Right lobe of liver (tissue), 6 donors: Measurements from ENCODE around the gene MID1. TPM values are rescaled to one million over a fixed set of nuclear protein-coding genes. Genes with fewer than 3 reads are reported as not detected.

Source experiments
- ATAC-seq, 4 donors: fragments of 200-7000 bp; cut with Tn5 transposase; one replicate each; pipeline ENCODE4 v1.9.1; 2020; ENCODE audit warnings: mild to moderate bottlenecking in 4 of 4, moderate library complexity in 4 of 4
- DNase-seq, 3 donors: peaks; one replicate each; pipeline ENCODE4 v3.0.0-alpha.2; 2020
- H3K27ac ChIP-seq, 3 donors: fragments of 200-600 bp; one replicate each; pipeline ENCODE4 v1.8.0; 2022
- H3K27me3 ChIP-seq, 2 donors: fragments of 200-600 bp; one replicate each; pipeline ENCODE4 v1.8.0; 2022
- H3K36me3 ChIP-seq, 4 donors: fragments of 200-600 bp; sonication (generic) in 1 of 4; one replicate each; pipeline versions ENCODE4 v1.5.1 to v1.8.0; 2017 to 2022; ENCODE audit warnings: control low read depth in 1 of 4
- H3K4me1 ChIP-seq, 4 donors: fragments of 200-600 bp; sonication (generic) in 1 of 4; one replicate each; pipeline versions ENCODE4 v1.5.1 to v1.8.0; 2017 to 2022; ENCODE audit warnings: control low read depth in 1 of 4
- H3K4me3 ChIP-seq, 3 donors: fragments of 200-600 bp; one replicate each; pipeline ENCODE4 v1.8.0; 2022
- H3K9me3 ChIP-seq, 4 donors: fragments of 200-600 bp; sonication (generic) in 1 of 4; one replicate each; pipeline versions ENCODE4 v1.5.1 to v1.8.0; 2017 to 2022; ENCODE audit warnings: control low read depth in 1 of 4
- CTCF ChIP-seq, 4 donors: fragments of 200-600 bp in 3 of 4; fragments of 450-650 bp in 1 of 4; IDR thresholded peaks; one replicate each; pipeline versions ENCODE4 v1.5.1 to v1.8.0; 2016 to 2022; ENCODE audit warnings: antibody characterized with exemption in 4 of 4, mild to moderate bottlenecking in 2 of 4
- POLR2A ChIP-seq: fragments of 450-650 bp; IDR thresholded peaks from one replicate; pipeline ENCODE4 v1.6.1; 2017; ENCODE audit warnings: antibody characterized with exemption, mild to moderate bottlenecking
- WGBS: methylation state at CpG from one replicate; pipeline ENCODE4 v1.1.6; 2018; ENCODE audit warnings: low coverage, low lambda C conversion rate; ENCODE audit not compliant: insufficient coverage; ENCODE audit errors: missing lambda C conversion rate; 5-methylcytosine and 5-hydroxymethylcytosine counted together
- intact Hi-C, 2 donors: fragments of 100-400 bp; cut with DNase I; formaldehyde crosslinking; loops; one replicate each; pipeline versions ENCODE4 v1.11.2 to v1.14.1; 2022
- total RNA-seq, 6 experiments: library from RNA; depleted of rRNA in 2 of 6; stranded (reverse); fragments of >200 nt in 2 of 6; fragmentation: NEBNext Ultra II Directional in 3 of 6; extraction: Animal tissue kit (Norgen Biotek cat#: 25700) in 3 of 6; gene quantifications; one replicate each; pipeline versions ENCODE4 v1.1.0 to v1.2.4, GENCODE V29; 2016 to 2023
- donor health status: DM: no; HTN: yes; CAD: no.
- donor health status: DM: no; HTN: no; CAD: no.
- donor health status: DM: no; HTN: no; CAD: no.
- donor health status: DM: no; HTN: yes; CAD: no.
- donor health status: DM: no; HTN: yes; CAD: no.

MID1 gene
- total RNA-seq, 6 experiments from 2014 or later = 2.2 to 10.0 (median 4.6) TPM

- Histone ChIP-seq H3K27ac (no peak overlapping the region), H3K9me3 (no peaks in the 10 kb centered on the region), H3K27me3 (no peaks in the 10 kb centered on the region), H3K4me3 (no peak overlapping the region), H3K36me3 (no peaks in the 10 kb centered on the region), H3K4me1 (no peaks in the 10 kb centered on the region)
- ATAC-seq = no peak
- 34% methylated on average over 5 of the region's 6 CpGs for WGBS
- no peak for DNase-seq
- intact Hi-C loops = no loop called here
- TF ChIP-seq CTCF (IDR thresholded peaks at IDR 0.05) (no peak), POLR2A (no peak)
Measured at GRCh38 chrX:10660171-10660570, 39.8 kb upstream of the MID1 start.

- TF ChIP-seq CTCF (IDR thresholded peaks at IDR 0.05) (no peak), POLR2A (no peak)
- Histone ChIP-seq H3K9me3 (no peaks in the 10 kb centered on the region), H3K36me3 (no peaks in the 10 kb centered on the region), H3K27me3 (no peaks in the 10 kb centered on the region), H3K4me3 (no peak overlapping the region), H3K4me1 (no peaks in the 10 kb centered on the region), H3K27ac (no peak overlapping the region)
- DNase-seq (no peak), ATAC-seq (no peak)
- WGBS = 21% methylated on average over 1 of the region's 1 CpG
- intact Hi-C loops = no loop called here
Measured at GRCh38 chrX:10656214-10656613, 35.8 kb upstream of the MID1 start.

GRCh38 chrX:10654960-10655359, 34.6 kb upstream of the MID1 start:
- intact Hi-C loops = no loop called here
- WGBS = 44% methylated on average over 3 of the region's 3 CpGs
- no peak for ATAC-seq
- H3K36me3 ChIP-seq = no peaks in the 10 kb centered on the region
- H3K4me1 ChIP-seq = no peaks in the 10 kb centered on the region
- H3K4me3 ChIP-seq = no peak overlapping the region
- no peaks in the 10 kb centered on the region for H3K9me3 ChIP-seq
- TF ChIP-seq CTCF (IDR thresholded peaks at IDR 0.05) (no peak), POLR2A (no peak)
- no peaks in the 10 kb centered on the region for H3K27me3 ChIP-seq
- no peak overlapping the region for H3K27ac ChIP-seq
- no peak for DNase-seq

GRCh38 chrX:10653302-10653701, 32.9 kb upstream of the MID1 start:
- intact Hi-C loops = no loop called here
- H3K27ac ChIP-seq = no peak overlapping the region
- 76% methylated on average over 2 of the region's 2 CpGs for WGBS
- no peaks in the 10 kb centered on the region for H3K27me3 ChIP-seq
- H3K36me3 ChIP-seq = no peaks in the 10 kb centered on the region
- no peak for DNase-seq
- ATAC-seq = no peak
- no peaks in the 10 kb centered on the region for H3K4me1 ChIP-seq
- TF ChIP-seq POLR2A = no peak
- H3K4me3 ChIP-seq = no peak overlapping the region
- H3K9me3 ChIP-seq = no peaks in the 10 kb centered on the region

- intact Hi-C loops = no loop called here
- H3K4me3 ChIP-seq = no peak overlapping the region
Measured at GRCh38 chrX:10649265-10649664, 28.9 kb upstream of the MID1 start.

More at GRCh38 chrX:10649265-10649664, 28.9 kb upstream of the MID1 start:
- 52% methylated on average over 4 of the region's 4 CpGs for WGBS
- ATAC-seq = no peak
- Histone ChIP-seq H3K27ac (no peak overlapping the region), H3K4me1 (no peaks in the 10 kb centered on the region), H3K9me3 (no peaks in the 10 kb centered on the region), H3K27me3 (no peaks in the 10 kb centered on the region), H3K36me3 (no peaks in the 10 kb centered on the region)
- DNase-seq = no peak
- TF ChIP-seq CTCF (IDR thresholded peaks at IDR 0.05) = no peak
- no peak for TF ChIP-seq POLR2A
